ENCODE results near the gene FPR2.
"Not testable (repeated sequence)": the region's sequence is repeated elsewhere in the genome, so short reads cannot be mapped to it uniquely, and the experiment has no call there.

FPR2 gene

GRCh38 chr19:51784922-51785690, 24.1 kb downstream of the FPR2 start:
- DNase-seq = no peak

DNA sequence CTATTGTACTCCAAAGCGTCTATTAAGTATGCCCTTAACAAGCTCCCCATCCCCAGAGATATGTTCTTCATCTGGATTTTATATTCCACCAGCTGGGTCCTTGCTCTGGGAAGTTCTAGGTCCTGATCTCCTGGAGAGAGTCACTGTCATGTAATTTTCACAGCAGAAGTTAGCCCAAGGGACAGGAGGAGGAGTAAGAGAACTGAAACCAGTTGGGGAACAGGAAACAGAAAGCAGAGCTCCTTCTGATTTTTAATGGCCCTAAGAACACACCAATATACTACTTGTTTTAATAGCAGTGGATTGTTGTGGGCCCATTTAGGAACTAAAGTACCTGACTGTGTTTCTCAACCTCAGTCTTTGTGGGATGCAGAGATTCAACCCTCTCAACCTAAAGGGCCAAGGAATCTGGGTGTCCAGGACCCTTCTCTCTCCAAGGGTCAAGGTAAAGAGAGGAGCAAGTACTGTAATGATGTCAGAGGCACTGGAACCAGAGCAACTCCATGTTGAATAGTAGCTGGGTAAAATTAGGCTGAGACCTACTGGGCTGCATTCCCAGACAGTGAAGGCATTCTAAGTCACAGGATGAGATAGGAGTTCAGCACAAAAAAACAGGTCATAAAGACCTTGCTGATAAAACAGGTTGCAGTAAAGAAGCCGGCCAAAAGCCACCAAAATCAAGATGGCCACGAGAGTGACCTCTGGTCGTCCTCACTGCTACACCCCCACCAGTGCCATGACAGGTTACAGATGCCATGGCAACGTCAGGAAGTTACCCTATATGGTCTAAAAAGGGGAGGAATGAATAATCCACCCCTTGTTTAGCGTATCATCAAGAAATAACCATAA, 25.9 kb downstream of the FPR2 start:
- DNase-seq = no peak

DNA sequence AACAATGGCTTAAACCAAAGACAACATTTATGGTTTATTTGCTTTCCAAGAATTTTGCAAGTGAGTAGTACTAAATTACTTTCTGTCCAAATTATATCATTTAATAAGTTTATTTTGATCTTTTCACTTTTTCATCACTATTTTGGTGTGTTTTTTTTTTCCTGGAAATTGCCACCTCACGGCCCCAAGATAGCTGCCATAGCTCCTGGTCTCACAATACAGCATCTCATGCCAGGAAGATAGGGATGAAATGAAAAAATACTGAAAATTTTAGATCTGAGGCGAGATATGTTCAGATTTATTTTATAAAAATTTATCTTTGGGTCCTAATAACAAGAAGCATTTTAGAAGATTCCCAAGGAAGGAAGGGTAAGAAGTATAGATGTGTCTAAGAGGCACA, 27.0 kb downstream of the FPR2 start:
- DNase-seq = no peak

DNA sequence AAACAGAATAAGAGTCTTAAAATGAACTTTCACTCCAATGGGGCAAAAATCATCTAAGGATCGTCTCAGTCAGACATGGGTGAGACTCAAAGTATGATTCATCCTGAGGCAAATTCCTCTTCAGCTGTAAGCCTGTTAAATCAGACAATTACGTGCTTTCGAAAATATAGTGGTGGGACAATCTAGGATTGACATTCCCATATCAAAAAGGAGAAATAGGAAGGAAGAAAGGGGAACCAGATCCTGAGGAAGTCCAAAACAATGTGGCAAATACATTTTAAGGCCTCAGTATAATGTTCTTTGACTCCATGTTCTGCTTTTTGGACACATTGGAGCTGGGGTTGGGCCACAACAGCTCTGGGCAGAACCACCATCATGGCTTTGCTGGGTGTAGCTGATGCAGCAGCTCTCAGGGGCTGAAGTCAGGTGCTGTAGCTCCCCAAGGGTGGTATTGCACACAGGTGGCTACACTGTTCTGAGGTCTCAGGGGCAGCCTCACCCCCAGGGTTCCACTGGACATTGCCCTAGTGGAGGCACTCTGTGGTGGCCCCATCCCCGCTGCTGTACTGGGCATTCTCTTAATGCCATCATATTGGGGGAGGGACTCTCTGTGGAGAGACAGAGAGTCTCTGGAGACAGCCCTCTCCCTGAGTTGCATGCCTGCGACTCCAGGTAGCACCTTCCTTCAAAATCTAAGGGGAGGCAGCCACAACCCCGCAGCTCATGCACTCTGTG, 28.2 kb downstream of the FPR2 start:
- DNase-seq = no peak

- DNase-seq = no peak
Measured at GRCh38 chr19:51792932-51793331, 32.0 kb downstream of the FPR2 start.

GRCh38 chr19:51793994-51794393, 33.0 kb downstream of the FPR2 start:
- no peak for DNase-seq

- no peak for DNase-seq
Measured at GRCh38 chr19:51794885-51795490, 34.0 kb downstream of the FPR2 start, which contains the start of gene FPR3. Gene FPR3 (plus strand): TSS chr19:51795157. CDS start chr19:51823749, 28,592 bp downstream.

GRCh38 chr19:51796195-51796679, 35.3 kb downstream of the FPR2 start:
- DNase-seq = no peak

- DNase-seq = no peak
Measured at GRCh38 chr19:51797480-51797879, 36.5 kb downstream of the FPR2 start.

- DNase-seq = no peak
Measured at GRCh38 chr19:51798062-51798461, 37.1 kb downstream of the FPR2 start.

GRCh38 chr19:51799034-51799773, 38.2 kb downstream of the FPR2 start:
- DNase-seq = no peak

DNA sequence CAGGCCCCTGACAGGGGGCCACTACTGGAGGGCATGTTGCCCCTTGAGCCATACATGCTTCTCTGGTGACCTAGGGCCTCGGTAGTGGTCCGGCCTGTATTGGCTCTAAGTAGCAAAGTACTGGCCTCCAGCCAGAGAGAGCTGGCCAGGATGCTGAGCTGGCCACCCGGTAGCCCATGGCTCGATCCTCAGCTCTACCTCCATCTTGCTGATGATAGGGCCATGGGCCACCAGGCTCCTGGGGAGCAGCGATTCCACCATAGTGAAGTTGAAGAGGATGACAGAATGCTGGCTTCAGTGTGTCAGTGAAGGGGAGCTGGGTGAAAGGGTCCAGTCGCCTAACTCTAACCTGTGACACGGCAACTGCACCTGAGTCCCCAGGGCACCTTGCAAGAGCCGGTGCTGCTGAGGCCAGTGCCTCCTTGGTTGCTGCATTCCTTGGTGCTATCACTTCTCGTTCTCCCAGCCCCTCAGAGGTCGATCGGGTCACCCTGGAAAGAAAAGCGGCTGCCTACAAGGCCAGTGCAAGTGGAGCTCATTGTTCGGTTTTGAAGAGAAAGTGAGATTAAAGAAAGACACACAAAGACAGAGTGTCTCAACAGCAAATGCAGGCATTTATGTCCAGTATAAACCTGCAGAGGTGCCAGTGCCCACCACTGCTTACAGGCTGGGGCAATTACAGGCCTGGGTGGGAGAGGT, 38.9 kb downstream of the FPR2 start:
- no peak for DNase-seq

- DNase-seq = no peak
Measured at GRCh38 chr19:51800473-51801244, 39.7 kb downstream of the FPR2 start.

DNA sequence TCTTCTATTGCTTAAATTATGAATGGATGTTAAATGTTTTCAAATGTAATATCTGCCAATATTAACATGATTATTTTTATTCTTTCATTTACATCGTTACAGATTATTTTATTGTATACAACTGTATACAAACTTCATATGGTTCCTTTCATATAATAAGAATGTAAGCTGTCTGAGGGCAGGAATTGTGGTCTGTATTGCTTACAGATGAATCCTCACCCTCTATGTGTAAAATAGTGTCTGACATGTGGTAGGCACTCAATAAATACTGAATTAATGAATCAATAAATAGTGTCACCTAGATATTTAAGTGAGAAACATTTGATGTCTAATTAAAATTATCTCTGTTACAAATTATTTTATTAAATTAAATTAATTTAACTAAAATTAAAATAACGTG, 41.8 kb downstream of the FPR2 start:
- no peak for DNase-seq

- no peak for DNase-seq
Measured at GRCh38 chr19:51803519-51803918, 42.5 kb downstream of the FPR2 start.

DNA sequence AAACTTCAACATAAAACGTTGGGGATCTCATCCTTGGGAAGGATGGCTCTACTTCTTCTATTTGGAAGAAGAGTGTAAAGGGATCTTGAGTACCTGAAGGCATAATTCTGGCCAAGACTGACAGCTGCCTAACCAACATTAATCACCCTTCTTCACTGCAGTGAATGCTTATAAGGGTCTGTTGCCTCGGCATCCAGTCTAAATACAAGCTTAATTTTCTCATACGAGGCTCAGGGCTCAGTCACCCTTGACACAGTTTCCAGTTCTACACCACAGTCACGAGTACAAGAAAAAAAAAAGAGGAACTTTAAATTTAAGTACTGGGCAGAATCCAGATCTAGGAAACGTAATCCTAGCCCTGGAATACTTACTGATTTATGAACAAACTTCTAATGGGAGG, 43.0 kb downstream of the FPR2 start:
- DNase-seq = no peak

- not testable (repeated sequence) for DNase-seq
Measured at GRCh38 chr19:51804789-51805188, 43.8 kb downstream of the FPR2 start.

DNA sequence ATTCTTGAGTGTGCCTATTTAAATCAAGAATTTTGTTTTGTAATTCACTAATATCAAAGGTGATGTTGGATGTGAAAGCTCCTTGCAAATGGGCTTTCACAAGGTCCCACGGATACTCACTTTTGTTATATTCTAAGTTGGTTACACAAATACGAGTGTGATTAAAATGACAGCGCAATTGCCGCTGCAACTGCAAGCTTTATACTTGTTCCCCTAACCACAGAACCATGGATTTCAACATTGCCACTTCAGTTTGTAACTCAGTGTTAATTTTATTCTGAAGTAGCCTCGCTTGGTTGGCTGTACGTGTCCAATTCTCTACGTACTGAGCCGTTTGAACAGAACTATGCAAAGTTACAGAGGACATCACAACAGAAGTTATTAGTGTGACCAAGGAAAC, 44.4 kb downstream of the FPR2 start:
- DNase-seq = not testable (repeated sequence)

DNA sequence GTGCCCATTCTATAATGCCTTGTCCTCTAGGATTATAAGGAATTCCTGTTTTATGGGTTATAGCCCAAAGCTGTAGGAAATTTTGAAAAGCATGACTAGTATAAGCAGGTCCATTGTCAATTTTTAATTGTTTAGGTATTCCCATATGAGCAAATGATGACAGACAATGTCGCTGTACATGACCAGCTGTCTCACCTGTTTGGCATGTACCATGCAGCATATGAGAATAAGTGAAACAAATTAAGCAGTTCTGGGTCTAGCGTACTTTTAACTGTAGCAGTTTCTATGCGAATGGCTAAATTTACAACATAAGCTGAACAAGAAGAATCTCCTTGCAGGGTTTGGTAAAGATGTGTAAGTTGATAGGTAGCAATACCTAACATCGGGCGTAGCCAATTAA, 45.6 kb downstream of the FPR2 start:
- not testable (repeated sequence) for DNase-seq

- DNase-seq = no peak
Measured at GRCh38 chr19:51807111-51807701, 46.2 kb downstream of the FPR2 start.
